HG03469 (cell line): ENCODE results near the gene GTF2IRD2.
"Not testable (repeated sequence)": the region's sequence is repeated elsewhere in the genome, so short reads cannot be mapped to it uniquely, and the experiment has no call there.

Source experiments
- ATAC-seq: cut with Tn5 transposase; IDR thresholded peaks from one replicate; pipeline ENCODE4 v1.9.1; 2021; ENCODE audit warnings: mild to moderate bottlenecking, moderate library complexity, moderate number of reproducible peaks; ENCODE audit not compliant: unreplicated experiment

GTF2IRD2 gene

DNA sequence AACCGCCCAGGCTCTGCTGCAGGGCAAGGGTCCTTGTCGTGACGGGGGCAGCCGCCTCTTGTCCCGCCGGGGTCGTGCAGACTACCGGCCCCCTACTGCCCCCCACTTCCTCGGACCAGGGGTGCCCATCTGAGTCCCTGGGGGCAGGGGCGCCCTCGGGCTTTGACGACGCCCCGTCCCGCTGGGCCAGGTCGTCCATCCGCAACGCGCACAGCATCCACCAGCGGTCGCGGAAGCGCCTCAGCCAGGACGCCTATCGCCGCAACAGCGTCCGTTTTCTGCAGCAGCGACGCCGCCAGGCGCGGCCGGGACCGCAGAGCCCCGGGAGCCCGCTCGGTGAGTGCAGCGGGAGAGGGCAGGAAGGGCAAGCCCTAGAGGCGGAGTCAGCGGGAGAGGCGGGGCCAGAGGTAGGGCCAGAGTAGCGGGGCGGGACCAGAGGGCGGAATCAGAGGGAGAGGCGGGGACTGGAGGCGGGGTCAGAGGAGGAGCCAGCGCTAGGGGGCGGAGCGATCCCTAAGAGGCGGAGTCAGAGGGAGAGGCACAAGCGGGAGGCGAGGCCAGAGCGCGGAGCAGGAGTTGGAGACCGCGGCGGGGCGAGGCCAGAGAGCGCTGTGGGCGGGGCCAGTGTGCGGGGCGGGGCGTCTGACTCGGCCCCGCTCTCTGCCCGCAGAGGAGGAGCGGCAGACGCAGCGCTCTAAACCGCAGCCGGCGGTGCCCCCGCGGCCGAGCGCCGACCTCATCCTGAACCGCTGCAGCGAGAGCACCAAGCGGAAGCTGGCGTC is 62.8 kb downstream of the GTF2IRD2 start:
- ATAC-seq: peak; percentile 67

DNA sequence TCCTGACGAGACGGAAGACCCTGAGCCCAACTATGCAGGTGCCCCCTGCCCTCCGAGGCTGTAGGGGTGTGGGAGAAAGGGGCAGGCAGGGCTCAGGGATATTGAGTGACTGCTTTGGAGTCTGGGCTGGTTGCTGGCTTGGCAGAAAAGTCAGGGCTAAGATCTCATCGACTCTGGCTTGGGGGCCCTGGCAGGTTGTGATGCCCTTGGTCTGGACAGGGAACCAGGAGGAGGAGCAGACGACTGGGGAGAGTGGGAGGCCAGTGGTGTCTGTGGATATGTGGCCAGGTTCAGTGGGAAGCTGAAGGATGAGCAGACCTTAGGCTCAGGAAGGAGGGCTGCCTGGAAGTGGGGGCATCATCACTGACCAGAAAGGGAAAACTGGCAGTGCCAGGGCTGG is 67.8 kb downstream of the GTF2IRD2 start:
- ATAC-seq: not testable (repeated sequence)

DNA sequence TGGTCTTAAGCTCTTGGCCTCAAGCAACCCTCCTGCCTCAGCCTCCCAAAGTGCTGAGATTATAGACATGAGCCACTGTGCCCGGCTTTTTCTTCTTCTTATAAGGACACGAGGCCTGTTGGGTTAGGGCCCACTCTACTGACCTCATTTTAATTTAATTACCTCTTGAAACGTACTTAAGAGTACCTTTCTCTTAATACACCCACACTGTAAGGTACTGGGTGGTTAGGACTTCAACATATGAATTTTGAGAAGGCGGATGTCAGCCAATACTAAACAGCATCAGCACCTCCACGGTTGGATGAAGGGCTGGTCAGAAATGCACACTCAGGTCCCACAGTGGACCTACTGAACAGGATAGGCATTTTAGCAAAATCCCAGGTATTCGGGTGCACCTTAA is 69.7 kb downstream of the GTF2IRD2 start:
- not testable (repeated sequence) for ATAC-seq

DNA sequence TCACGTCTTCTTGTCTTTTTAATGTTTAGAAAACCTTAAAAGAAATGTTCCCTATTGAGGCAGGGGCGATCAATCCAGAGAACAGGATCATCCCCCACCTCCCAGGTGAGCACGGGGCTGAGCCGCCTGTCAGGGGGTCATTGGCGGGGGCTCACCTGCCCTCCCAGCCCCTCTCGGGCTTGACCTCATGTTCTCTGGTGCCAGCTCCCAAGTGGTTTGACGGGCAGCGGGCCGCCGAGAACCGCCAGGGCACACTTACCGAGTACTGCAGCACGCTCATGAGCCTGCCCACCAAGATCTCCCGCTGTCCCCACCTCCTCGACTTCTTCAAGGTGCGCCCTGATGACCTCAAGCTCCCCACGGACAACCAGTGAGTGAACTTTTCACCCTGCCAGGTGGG is 72.4 kb downstream of the GTF2IRD2 start:
- ATAC-seq: not testable (repeated sequence)

DNA sequence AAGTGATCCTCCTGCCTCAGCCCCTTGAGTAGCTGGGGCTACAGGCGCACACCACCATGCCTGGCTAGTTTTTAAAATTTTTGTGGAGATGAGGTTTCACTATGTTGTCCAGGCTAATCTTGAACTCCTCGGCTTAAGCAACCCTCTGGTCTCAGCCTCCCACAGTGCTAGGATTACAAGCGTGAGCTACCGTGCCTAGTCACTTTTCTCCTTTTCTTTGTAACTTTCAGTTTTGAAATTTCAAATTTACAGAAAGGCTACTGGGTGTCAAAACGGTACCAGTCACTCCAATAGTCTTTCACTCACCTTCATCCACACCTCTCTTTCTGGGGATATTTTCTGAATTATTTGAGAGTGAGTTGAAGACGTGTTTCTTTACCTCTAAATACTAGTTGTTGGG is 76.3 kb downstream of the GTF2IRD2 start:
- ATAC-seq: not testable (repeated sequence)

DNA sequence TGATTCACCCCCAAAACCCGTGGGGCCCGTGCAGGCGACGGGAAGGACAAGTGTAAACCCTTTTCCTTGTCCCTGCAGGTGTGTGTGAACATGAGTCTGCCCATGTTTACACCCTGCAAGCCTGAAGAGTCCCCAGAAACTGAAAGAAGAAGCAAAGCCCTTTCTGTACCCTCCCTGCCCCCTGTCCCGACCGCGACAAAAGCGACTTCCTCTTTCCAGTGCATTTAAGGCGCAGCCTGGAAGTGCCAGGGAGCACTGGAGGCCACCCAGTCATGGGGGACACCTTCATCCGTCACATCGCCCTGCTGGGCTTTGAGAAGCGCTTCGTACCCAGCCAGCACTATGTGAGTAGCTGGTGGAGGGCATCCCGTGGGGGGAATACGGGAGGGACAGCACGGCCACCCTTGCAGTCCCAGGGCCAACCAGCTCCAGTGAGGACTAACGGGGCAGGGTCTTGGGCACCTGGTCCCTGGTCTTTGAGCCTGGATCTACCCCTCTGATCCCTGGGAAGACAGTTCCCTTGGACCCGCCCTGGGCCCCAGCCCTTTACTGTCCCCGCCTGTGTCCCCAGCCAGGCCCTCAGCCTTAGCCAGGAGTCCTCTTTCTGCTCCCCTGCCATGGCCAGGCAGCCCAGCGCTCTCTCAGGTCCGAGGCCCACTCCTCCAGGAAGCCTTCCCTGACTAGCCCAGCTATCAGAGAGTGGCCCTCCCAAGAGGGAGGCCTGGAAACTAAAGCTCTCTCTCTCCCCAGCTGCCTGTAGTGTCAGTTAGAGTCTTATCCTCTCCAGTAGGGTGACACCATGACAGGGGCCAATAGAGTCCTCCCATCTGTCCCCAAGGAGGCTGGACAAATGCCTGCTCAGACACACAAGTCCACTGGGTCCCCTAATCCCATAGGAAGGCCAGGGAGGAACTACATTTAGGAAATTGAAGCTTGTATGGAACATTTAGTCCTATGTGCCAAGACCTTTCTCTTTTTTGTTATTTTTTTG is 77.3 kb downstream of the GTF2IRD2 start, which contains the start of gene NCF1:
TSS of gene NCF1 (plus strand) at position 252 of the 991 bp plus-strand sequence. CDS start at position 273, 21 bp downstream.
- ATAC-seq: peak; percentile 77

DNA sequence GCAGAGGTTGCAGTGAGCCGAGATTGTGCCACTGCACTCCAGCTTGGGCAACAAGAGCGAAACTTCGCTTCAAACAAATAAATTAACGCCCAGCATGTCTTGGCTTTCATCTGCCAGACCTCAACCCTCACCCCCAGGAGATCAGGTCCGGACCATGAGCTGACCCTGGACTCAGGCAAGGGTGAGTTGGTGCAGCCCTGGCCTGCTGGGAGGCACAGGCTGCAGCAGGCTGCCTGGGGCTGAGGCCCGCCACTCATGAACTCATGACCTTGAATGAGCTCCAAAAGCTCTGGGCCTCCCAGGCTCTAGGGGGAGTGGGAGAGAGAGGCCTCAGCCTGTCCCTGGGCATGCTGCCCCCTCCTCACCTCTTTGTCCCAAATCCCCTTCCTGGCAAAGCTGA is 79.3 kb downstream of the GTF2IRD2 start:
- not testable (repeated sequence) for ATAC-seq

DNA sequence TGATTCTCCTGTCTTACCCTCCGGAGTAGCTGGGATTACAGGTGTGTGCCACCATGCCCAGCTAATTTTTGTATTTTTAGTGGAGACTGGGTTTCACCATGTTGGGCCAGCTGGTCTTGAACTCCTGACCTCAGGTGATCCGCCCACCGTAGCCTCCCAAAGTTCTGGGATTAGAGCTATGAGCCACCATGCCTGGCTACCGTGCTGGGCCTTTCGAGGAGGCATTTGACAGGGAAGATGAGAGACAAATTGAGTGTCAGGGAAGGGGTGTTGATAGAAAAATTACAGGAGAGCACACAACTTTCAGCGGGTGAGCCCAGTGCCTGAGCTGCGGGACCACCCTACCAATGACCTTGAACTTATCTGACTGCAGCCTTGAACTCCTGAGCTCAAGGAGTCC is 81.3 kb downstream of the GTF2IRD2 start:
- not testable (repeated sequence) for ATAC-seq

DNA sequence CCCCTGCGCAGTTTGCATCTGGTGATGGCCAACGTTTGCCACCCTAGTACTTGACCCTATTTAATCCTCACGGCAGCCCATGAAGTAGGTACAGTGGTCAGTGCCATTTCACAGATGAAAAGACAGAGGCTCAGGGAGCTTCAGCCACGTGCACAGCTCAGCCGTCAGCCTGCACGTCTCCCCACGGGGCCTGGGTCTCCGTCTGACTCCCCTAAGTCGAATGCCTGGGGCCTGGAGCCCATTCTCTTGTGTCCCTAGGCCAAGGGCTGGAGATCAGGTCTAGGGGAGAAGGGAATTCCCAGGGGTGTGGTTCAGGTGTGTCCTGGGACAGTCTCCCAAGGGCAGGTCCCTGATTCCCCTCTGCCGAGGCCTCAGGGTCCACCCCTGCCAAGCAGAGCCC is 84.4 kb downstream of the GTF2IRD2 start:
- not testable (repeated sequence) for ATAC-seq

DNA sequence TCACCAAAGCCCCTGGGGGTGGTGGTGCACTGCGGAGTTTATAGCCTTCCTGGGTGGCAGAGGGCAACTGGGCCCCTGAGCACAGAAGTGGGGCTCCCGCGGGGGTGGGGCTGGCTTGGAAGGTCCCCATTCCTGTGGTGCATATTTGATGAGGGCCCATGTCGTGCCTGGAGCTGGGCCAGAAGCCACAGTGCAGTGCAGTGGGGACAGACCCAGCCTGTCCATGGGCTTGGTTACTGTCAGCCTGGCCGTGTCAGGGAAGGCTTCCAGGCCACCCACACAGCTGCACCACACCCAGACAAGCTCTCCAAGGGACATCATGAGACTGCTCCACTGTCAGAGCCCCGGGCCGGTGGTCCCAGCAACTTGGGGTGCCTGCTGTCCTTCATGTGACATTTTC is 84.9 kb downstream of the GTF2IRD2 start:
- ATAC-seq: not testable (repeated sequence)

DNA sequence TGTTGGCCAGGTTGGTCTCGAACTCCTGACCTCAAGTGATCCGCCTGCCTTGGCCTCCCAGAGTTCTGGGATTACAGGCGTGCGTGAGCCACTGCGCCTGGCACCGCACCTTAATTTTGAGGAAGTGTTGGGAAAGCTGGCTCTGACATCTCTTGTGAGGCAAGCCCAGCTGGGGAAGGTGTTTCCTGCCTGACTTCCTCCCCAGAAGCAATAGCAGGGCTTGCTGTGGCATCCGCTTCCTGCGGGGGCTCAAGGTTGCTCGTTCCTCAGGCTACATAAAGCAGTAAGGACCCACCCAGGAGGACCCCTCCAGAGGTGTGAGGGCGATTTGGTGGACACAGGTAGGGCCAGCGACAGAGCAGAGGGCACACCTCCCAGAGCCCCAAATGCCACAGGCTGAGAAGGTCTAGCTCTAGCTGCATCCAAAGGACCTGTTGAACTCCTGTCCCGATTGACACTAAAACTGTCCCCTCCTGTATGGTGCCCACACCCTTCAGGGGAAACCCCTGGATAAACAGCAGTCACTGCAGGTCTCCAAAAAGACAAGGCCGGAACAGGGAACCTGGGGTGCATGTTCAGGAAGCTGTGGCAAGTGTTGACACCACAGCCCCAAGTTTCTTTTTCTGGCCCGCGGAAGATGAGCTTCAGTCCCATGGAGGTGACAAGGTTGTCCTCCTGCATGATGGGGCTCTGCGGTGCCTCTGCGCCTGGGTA is 86.0 kb downstream of the GTF2IRD2 start:
- ATAC-seq: not testable (repeated sequence)

DNA sequence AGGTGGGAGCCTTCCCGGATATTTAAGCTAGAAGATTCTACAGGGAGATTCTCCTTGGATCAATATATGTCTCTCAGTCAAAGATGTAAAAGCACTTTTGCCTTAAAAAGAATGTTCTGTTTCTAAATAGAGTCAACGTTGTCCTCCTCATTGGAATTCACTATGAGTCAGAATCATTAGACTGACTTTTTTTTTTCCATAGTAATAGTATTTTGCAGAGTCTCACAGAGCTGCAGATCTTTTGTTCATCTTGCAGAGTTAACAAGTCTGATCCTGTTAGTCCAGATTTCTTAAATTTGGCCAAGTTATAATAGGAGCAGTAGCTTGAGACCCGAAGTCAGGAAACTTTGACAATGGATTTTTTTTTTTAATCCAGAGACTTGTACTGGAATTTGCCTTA is 92.4 kb downstream of the GTF2IRD2 start:
- ATAC-seq: not testable (repeated sequence)

DNA sequence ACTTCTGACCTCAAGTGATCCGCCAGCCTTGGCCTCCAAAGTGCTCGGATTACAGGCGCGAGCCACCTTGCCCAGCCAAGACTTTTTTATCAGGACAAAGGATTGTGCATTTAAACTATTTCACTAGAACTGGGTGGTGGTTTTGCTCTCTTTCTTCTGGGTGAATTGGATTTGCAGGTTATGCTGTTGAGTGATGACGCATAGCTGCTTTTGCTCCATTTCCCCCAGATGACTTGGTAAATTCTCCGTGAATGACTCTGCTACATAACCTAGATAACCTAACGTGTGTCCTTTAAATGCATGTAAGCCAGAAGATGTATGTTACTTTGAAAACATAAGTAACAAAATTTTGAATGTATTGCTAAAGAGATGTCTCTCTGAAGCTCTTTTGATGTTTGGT is 93.1 kb downstream of the GTF2IRD2 start:
- not testable (repeated sequence) for ATAC-seq

DNA sequence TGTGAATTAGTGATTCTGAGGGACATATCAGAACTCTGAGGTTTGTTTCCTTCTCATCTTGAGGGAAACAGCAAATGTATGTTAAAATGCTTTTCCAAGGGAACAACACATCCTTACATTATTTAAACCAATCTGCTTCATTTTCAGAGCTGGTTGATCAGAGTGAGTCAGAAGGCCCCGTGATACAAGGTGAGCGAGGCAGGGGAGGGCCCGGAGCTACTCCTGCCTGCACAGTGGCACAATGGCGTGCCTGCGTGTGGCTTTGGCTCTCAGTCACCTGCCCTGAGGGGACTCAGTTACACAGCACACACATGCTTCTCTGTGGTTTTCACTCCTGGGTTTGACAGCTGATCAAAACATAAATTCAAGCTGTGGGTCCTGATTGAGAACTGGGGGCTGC is 94.7 kb downstream of the GTF2IRD2 start:
- ATAC-seq: not testable (repeated sequence)

DNA sequence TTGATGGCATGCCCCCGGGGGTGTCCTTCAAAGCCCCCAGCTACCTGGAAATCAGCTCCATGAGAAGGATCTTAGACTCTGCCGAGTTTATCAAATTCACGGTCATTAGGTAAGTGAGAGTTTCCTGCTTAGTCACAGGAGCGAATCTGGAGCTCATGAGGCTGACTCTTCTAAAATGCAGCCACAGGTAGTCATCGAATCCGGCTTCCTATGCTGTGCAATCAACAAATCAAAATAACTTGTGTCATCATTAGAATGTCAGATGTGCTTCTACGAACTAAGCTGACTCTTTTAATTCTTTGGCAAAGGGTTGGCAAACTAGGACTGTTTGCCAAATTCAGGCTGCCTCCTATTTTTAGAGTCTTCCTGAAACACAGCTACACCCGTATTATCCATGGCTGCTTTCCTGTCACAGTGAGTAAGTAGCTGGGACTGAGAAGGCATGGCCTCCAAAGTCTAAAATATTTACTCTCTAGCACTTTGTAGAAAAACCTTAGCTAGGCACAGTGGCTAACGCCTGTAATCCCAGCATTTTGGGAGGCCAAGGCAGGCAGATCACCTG is 97.4 kb downstream of the GTF2IRD2 start:
- not testable (repeated sequence) for ATAC-seq
